Astrocyte (in vitro differentiated cells and primary cell): ENCODE measurements around the gene ESPNL.

ENCODE experiments used
- CTCF ChIP-seq: IDR thresholded peaks from 2 replicates; pipeline ENCODE4 v1.5.1; 2011; ENCODE audit warnings: low read depth, mild to moderate bottlenecking, inconsistent platforms, low read length, moderate library complexity; ENCODE audit not compliant: insufficient read depth
- EZH2 ChIP-seq: IDR thresholded peaks from 2 replicates; pipeline ENCODE4 v1.6.1; 2012; ENCODE audit warnings: mild to moderate bottlenecking, low read length, inconsistent platforms; ENCODE audit not compliant: insufficient read depth

GRCh38 chr2:238149841-238150572, 49.9 kb downstream of the ESPNL start:
- TF ChIP-seq CTCF (no peak), EZH2 (no peak)
